Psoas muscle (tissue), 8 donors: ENCODE measurements around the gene AP2B1. TPM values are rescaled to one million over a fixed set of nuclear protein-coding genes. Genes with fewer than 3 reads are reported as not detected.

Source experiments
- ATAC-seq, 4 donors: fragments of 200-7000 bp; cut with Tn5 transposase; one replicate each; pipeline ENCODE4 v1.9.1; 2020; ENCODE audit warnings: moderate library complexity in 3 of 4, mild to moderate bottlenecking in 2 of 4
- DNase-seq, 2 donors: peaks; one replicate each; pipeline ENCODE4 v3.0.0-alpha.2; 2020
- H3K27ac ChIP-seq: fragments of 200-600 bp; one replicate; pipeline ENCODE4 v1.8.0; 2022
- H3K27me3 ChIP-seq, 3 donors: fragments of 200-600 bp in 1 of 3; one replicate each; pipeline versions ENCODE4 v1.6.1 to v1.8.0; 2013 to 2022; ENCODE audit warnings: low read length in 2 of 3, mild to moderate bottlenecking in 2 of 3, moderate library complexity in 1 of 3; ENCODE audit not compliant: insufficient read depth in 3 of 3
- H3K36me3 ChIP-seq, 2 donors: fragments of 200-600 bp in 1 of 2; one replicate each; pipeline versions ENCODE4 v1.6.1 to v1.8.0; 2013 to 2022; ENCODE audit warnings: low read depth in 1 of 2, mild to moderate bottlenecking in 1 of 2, moderate library complexity in 1 of 2; ENCODE audit not compliant: insufficient read depth in 1 of 2
- H3K4me1 ChIP-seq: fragments of 200-600 bp; one replicate; pipeline ENCODE4 v1.8.0; 2022
- H3K4me3 ChIP-seq: fragments of 200-600 bp; one replicate; pipeline ENCODE4 v1.8.0; 2022; ENCODE audit warnings: mild to moderate bottlenecking
- H3K9me3 ChIP-seq: fragments of 200-600 bp; one replicate; pipeline ENCODE4 v1.8.0; 2022
- CTCF ChIP-seq: fragments of 200-600 bp; IDR thresholded peaks from one replicate; pipeline ENCODE4 v1.8.0; 2022; ENCODE audit warnings: antibody characterized with exemption
- WGBS, 3 donors: extraction: QIAGEN DNeasy Blood & Tissue Kit; methylation state at CpG; one replicate each; pipeline versions ENCODE4 v1.1.6 to v1.1.7; 2013; 5-methylcytosine and 5-hydroxymethylcytosine counted together
- intact Hi-C, 2 donors: fragments of 100-400 bp; cut with DNase I; formaldehyde crosslinking; loops; one replicate each; pipeline versions ENCODE4 v1.11.0 to v1.14.2; 2022
- polyA plus RNA-seq, 3 donors: library from polyadenylated mRNA; stranded (reverse); fragments of 200-250 nt; gene quantifications; one replicate each; pipeline ENCODE4 v1.2.3, GENCODE V29; 2013
- total RNA-seq, 4 donors: library from RNA; stranded (reverse); fragmentation: NEBNext Ultra II Directional in 2 of 4; extraction: Animal tissue kit (Norgen Biotek cat#: 25700) in 2 of 4; gene quantifications; one replicate each; pipeline versions ENCODE4 v1.2.1 to v1.2.4, GENCODE V29; 2021 to 2023
- donor health status: healthy with polysubstance abuse.
- donor health status: DM: no; HTN: no; CAD: no; lungs with moderate emphysema.
- donor health status: Bipolar disorder and iron deficiency.
- donor health status: healthy.
- donor health status: DM: yes; HTN: yes; CAD: no.
- donor health status: DM: no; HTN: no; CAD: no.
- donor health status: DM: no; HTN: no; CAD: no.
- donor health status: DM: yes; HTN: yes; CAD: no.

The AP2B1 gene
- total and polyA plus RNA-seq, 7 donors, result 20.0 to 92.4 (median 63.2) TPM

GRCh38 chr17:35773679-35774425 lies 186.7 kb downstream of the AP2B1 start:
- Histone ChIP-seq H3K27ac (peak overlapping the region; percentile 4), H3K36me3 (no peaks in the 10 kb centered on the region), H3K27me3 (no peaks in the 10 kb centered on the region), H3K4me1 (no peaks in the 10 kb centered on the region), H3K9me3 (no peaks in the 10 kb centered on the region), H3K4me3 (no peak overlapping the region)
- intact Hi-C loops, result no loop called here
- no peak for TF ChIP-seq CTCF
- WGBS, 3 donors, result 57 to 69% (median 66%) methylated on average over 10 of the region's 10 CpGs
- ATAC-seq (no peak), DNase-seq (no peak)

DNA sequence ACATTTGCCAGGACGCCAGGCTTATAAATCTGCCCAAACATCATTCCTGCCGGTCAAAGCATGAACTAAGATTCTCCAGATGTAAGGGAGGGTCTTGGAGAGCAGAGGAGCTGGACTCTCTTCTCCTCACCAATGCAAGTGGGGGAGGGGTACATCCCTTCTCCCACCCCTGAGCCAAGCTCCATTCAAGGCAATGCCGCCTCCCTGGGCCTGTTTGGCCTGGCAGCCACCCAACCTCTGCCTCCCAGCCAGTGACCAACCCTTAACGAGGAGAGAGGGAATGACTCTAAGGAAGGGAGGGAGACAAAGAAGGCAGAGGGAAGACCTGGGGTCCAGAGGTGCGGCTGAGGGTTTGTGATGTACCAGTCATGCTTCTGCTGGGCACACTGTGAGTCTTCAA lies 187.4 kb downstream of the AP2B1 start:
- TF ChIP-seq CTCF, result no peak
- H3K4me1 ChIP-seq, result no peaks in the 10 kb centered on the region
- H3K27ac ChIP-seq, result peak overlapping the region; percentile 4
- H3K9me3 ChIP-seq, result no peaks in the 10 kb centered on the region
- no peak for DNase-seq
- WGBS, 3 donors, result 58 to 74% (median 69%) methylated on average over 5 of the region's 5 CpGs
- H3K36me3 ChIP-seq, result no peaks in the 10 kb centered on the region
- ATAC-seq, result no peak
- intact Hi-C loops, result no loop called here
- H3K27me3 ChIP-seq, result peaks cover 0 to 4% (median 0%) of the 10 kb centered on the region in 3 donors
- H3K4me3 ChIP-seq, result no peak overlapping the region

- Histone ChIP-seq H3K4me1 (no peaks in the 10 kb centered on the region), H3K27me3 (peaks cover 0 to 5% (median 0%) of the 10 kb centered on the region in 3 donors), H3K36me3 (no peaks in the 10 kb centered on the region), H3K9me3 (no peaks in the 10 kb centered on the region), H3K4me3 (no peak overlapping the region), H3K27ac (no peak overlapping the region)
- DNase-seq, result no peak
- no peak for TF ChIP-seq CTCF
- WGBS, 3 donors, result 72 to 82% (median 78%) methylated on average over 5 of the region's 5 CpGs
- intact Hi-C loops, result no loop called here
- no peak for ATAC-seq
Observed at GRCh38 chr17:35775039-35775438, 187.9 kb downstream of the AP2B1 start.

GRCh38 chr17:35775583-35775982 lies 188.5 kb downstream of the AP2B1 start:
- 83 to 92% (median 88%) methylated on average over 6 of the region's 6 CpGs for WGBS, 3 donors

More at GRCh38 chr17:35775583-35775982, 188.5 kb downstream of the AP2B1 start:
- ATAC-seq (no peak), DNase-seq (no peak)
- Histone ChIP-seq H3K36me3 (no peaks in the 10 kb centered on the region), H3K27ac (no peak overlapping the region), H3K4me3 (no peak overlapping the region), H3K4me1 (no peaks in the 10 kb centered on the region), H3K27me3 (peaks cover 0 to 5% (median 0%) of the 10 kb centered on the region in 3 donors), H3K9me3 (no peaks in the 10 kb centered on the region)
- no peak for TF ChIP-seq CTCF
- intact Hi-C loops, result no loop called here

Other genes starting within 250 kb of the AP2B1 start
- gene SLFN11, start 213.7 kb upstream of the AP2B1 start, total RNA-seq, result 10 to 100 TPM in 1 of 4 donors, 1 to 10 TPM in 3; 6.9 to 11.3 (median 8.8) TPM
- gene SLFN11, start 213.7 kb upstream of the AP2B1 start, polyA plus RNA-seq, result 1 to 10 TPM; 1.8 to 7.0 (median 3.4) TPM
- gene SLFN12, start 154.8 kb upstream of the AP2B1 start, total RNA-seq, result 1 to 10 TPM; 1.3 to 3.8 (median 1.9) TPM
- gene SLFN12, start 154.8 kb upstream of the AP2B1 start, polyA plus RNA-seq, result under 1 TPM; 0.34 to 0.92 (median 0.62) TPM
- gene SLFN13, start 138.6 kb upstream of the AP2B1 start, total RNA-seq, result 1 to 10 TPM; 1.1 to 3.2 (median 1.9) TPM
- under 1 TPM; 0.13 to 0.35 (median 0.27) TPM for gene SLFN13, start 138.6 kb upstream of the AP2B1 start, polyA plus RNA-seq
- under 1 TPM in 3 of 4 donors, not detected in 1; 0.17 to 0.30 (median 0.26) TPM for gene SLFN12L, start 49.6 kb upstream of the AP2B1 start, total RNA-seq
- under 1 TPM; 0.03 to 0.10 (median 0.09) TPM for gene SLFN12L, start 49.6 kb upstream of the AP2B1 start, polyA plus RNA-seq
- gene SLFN14, start 26.5 kb upstream of the AP2B1 start, total RNA-seq, result under 1 TPM in 1 of 4 donors, not detected in 3; 0.12 TPM
- gene SLFN14, start 26.5 kb upstream of the AP2B1 start, polyA plus RNA-seq, result under 1 TPM in 1 of 3 donors, not detected in 2; 0.01 TPM
- gene PEX12, start 8.8 kb upstream of the AP2B1 start, total RNA-seq, result 10 to 100 TPM in 1 of 4 donors, 1 to 10 TPM in 3; 4.1 to 11.7 (median 6.6) TPM
- 10 to 100 TPM in 1 of 3 donors, 1 to 10 TPM in 2; 3.1 to 11.5 (median 3.6) TPM for gene PEX12, start 8.8 kb upstream of the AP2B1 start, polyA plus RNA-seq
- 10 to 100 TPM in 1 of 4 donors, 1 to 10 TPM in 3; 5.3 to 10.1 (median 6.9) TPM for gene RASL10B, start 144.3 kb downstream of the AP2B1 start, total RNA-seq
- 10 to 100 TPM in 1 of 3 donors, 1 to 10 TPM in 2; 3.4 to 10.7 (median 6.6) TPM for gene RASL10B, start 144.3 kb downstream of the AP2B1 start, polyA plus RNA-seq
- gene GAS2L2, start 165.9 kb downstream of the AP2B1 start, total RNA-seq, result under 1 TPM in 3 of 4 donors, not detected in 1; 0.09 to 0.27 (median 0.10) TPM
- under 1 TPM; 0.04 to 0.19 (median 0.15) TPM for gene GAS2L2, start 165.9 kb downstream of the AP2B1 start, polyA plus RNA-seq
- gene C17orf50, start 173.6 kb downstream of the AP2B1 start, total RNA-seq, result not detected
- gene C17orf50, start 173.6 kb downstream of the AP2B1 start, polyA plus RNA-seq, result under 1 TPM in 1 of 3 donors, not detected in 2; 0.08 TPM
- 1 to 10 TPM in 1 of 4 donors, under 1 TPM in 3; 0.61 to 5.5 (median 0.70) TPM for gene MMP28, start 208.3 kb downstream of the AP2B1 start, total RNA-seq
- gene MMP28, start 208.3 kb downstream of the AP2B1 start, polyA plus RNA-seq, result 1 to 10 TPM; 1.7 to 3.7 (median 2.1) TPM
- gene TAF15, start 222.2 kb downstream of the AP2B1 start, total RNA-seq, result 100 to 1,000 TPM; 101 to 141 (median 125) TPM
- 100 to 1,000 TPM in 1 of 3 donors, 10 to 100 TPM in 2; 51.9 to 105 (median 65.2) TPM for gene TAF15, start 222.2 kb downstream of the AP2B1 start, polyA plus RNA-seq